GM18507 (cell line): ENCODE data around the gene PASK.
"Not testable (repeated sequence)": the region's sequence is repeated elsewhere in the genome, so short reads cannot be mapped to it uniquely, and the experiment has no call there.

Experiments used
- DNase-seq: peaks from one replicate; pipeline ENCODE4 v3.0.0; 2011; ENCODE audit warnings: low read depth; ENCODE audit not compliant: insufficient read length; ENCODE audit errors: extremely low spot score
- FAIRE-seq: peaks from 2 replicates; lab custom pipeline; 2011; peaks lifted over from hg19 to GRCh38; lab: Jason Lieb, UNC

Gene PASK

GRCh38 chr2:241111440-241111805, 37.8 kb downstream of the PASK start:
- DNase-seq, result no peak

GRCh38 chr2:241110607-241111439, 38.4 kb downstream of the PASK start:
- DNase-seq, result no peak
- peak; percentile 87 for FAIRE-seq

More at GRCh38 chr2:241111440-241111805, 37.8 kb downstream of the PASK start:
- FAIRE-seq, result no peak

GRCh38 chr2:241110089-241110606, 39.1 kb downstream of the PASK start:
- no peak for FAIRE-seq
- DNase-seq, result no peak

- DNase-seq (no peak), FAIRE-seq (peak; percentile 5)
Measured at GRCh38 chr2:241109210-241110088, 39.8 kb downstream of the PASK start.

GRCh38 chr2:241108271-241109209, 40.7 kb downstream of the PASK start:
- DNase-seq (no peak), FAIRE-seq (no peak)

- DNase-seq, result no peak
- FAIRE-seq, result no peak
Measured at GRCh38 chr2:241107031-241107783, 42.1 kb downstream of the PASK start.

GRCh38 chr2:241105641-241106040, 43.6 kb downstream of the PASK start:
- DNase-seq, result no peak
- no peak for FAIRE-seq

- FAIRE-seq, DNase-seq: not testable (repeated sequence)
Measured at GRCh38 chr2:241104611-241105010, 44.7 kb downstream of the PASK start.

DNA sequence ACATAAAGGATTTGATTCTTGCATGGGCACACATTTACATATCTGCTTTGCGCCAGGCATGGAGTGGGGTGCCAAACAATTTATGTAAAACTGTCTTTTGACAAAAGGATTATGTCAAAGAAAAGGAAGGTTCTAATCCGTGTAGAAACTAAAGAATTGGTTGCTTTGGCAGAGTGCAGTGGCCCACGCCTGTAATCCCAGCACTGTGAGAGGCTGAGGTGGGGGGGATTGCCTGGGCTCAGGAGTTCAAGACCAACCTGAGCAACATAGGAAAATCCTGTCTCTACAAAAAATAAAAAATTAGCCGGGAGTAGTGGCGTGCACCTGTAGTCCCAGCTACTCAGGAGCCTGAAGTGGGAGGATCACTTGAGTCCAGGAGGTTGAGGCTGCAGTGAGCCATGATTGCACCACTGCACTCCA, 46.1 kb downstream of the PASK start:
- FAIRE-seq, result peak; percentile 35
- DNase-seq, result no peak

DNA sequence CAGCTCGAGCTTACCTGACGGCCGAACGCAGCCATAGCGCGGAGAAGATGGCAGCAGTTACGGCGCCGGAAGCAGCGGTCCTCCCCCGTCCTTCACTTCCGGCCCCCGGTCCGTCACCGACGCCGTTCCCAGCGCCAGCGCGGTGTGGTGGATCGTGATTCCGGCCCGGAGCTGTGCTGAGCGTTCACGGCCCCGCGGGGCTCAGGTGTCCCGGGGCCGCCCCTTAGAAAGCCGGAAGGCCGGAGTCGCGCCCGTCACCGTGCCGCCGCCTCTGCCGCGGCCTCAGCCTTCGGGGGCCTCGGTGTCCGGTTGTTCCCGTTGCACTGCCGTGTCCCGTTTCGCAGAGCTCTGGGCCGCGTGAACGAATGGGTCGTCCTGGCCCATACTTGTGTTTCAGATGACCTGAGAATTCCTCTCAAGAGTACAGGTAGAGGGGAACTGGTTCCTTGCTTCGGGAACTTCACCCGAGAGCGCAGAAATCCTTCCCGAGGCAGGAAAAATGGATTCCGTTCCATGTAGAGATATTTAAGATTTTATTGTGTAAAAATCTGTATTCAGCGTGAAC, 47.0 kb downstream of the PASK start, which contains the start of gene MTERF4:
TSS of gene MTERF4 (minus strand) at position 49 of the 565 bp plus-strand sequence. CDS start at position 35, 14 bp downstream.
- FAIRE-seq (peak; percentile 74), DNase-seq (peak; percentile 76)

DNA sequence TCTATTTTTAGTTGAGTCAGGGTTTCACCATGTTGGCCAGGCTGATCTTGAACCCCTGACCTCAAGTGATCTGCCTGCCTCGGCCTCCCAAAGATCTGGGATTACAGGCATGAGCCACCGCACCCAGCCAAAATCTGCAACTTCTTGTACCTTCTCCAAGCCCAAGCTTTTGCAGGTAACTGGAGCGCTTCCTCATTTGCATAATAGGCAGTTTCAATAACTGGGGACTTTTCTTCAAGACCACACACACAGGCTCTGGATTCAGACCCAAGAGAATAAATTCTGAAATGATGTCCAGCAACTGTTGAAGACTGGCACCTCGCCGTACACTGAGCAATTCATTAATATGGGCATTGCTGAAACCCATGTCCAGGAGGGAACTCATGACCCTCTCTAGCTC, 50.0 kb downstream of the PASK start:
- FAIRE-seq (peak; percentile 78), DNase-seq (no peak)

DNA sequence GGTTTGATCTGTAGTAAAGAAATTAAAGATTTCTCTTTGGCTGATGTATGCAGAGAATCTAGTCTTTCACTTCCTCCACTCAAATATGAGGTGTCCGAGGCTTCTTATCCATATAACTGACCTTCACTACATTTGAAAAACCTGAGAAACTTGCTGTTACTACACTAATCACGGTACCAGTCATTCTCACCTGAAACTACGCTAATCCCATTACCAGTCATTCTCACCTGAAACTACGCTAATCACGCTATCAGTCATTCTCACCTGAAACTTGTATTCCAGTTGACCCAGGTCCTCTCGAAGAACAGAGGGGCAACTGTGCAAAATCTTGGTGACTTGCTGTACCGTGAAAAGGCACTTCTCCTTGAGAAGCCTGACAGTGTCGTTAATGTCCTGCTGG, 52.3 kb downstream of the PASK start:
- peak; percentile 78 for FAIRE-seq

GRCh38 chr2:241095594-241096290, 53.5 kb downstream of the PASK start:
- DNase-seq (no peak), FAIRE-seq (no peak)

More for the DNA sequence above, 52.3 kb downstream of the PASK start:
- DNase-seq, result no peak

DNA sequence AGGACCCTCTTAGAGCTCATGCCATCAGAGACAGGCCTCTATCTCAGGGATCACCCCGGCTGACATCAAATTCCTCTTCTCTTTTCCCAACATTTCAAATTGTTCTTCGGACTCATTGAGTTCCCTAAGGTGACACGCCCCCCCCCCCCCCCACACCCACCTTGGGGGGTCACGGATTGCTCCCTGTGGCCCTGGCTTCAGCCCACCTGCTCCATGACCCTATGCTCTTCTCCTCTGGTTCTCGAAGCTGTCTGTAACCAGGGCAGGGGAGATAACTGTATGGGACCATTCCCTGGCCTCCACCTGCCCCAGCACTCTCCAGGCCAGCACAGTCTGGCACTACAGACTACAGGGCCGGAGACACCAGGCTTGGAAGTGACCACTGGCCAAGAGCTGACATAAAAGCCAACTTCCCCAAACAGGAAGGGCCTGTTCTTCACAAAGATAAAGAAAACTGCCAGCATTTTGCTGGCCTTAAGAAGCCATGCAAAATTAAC, 54.3 kb downstream of the PASK start:
- DNase-seq, result no peak
- FAIRE-seq, result no peak

DNA sequence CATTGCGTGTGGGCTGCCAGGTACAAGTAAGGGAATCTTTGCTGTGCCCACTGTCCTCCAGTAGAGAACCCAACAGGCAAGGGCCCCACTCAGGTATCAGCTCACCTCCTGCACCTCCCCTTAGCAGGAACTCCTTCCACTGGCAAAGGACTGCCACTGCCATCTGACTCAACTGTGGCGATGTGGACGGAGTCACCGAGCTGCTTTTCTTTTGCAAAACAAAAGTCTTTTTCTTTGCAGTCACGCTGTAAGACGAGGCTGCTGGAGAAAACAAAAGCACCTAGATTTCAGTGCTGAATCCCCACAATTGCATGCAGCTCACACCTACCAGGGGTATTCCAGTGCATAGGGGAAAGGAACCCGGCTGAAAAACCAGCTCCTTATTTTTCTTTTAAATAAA, 55.1 kb downstream of the PASK start:
- DNase-seq (no peak), FAIRE-seq (no peak)

DNA sequence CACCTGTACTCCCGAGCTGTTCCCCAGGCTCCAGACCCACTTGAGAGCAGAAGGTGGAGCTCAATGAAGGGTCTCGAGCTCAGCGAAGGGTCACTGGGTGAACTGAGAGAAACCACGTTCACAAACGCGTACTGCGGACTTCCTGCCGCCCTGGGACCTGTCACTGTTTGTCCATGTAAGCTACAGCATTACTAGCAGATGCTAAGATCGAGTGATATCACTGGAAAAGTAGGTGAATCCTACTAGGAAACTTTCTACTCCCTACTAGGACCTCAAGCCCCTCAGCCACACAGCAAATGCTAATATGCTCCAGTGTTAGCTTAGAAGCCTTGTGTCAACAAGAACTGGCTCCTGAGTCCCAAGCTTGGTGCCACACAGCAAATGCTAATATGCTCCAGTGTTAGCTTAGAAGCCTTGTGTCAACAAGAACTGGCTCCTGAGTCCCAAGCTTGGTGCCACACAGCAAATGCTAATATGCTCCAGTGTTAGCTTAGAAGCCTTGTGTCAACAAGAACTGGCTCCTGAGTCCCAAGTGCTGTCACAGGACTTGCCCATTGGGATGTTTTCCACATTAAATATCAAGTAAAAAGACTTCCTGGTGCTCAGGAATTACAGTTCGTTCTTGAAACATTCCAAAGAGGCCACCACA, 56.0 kb downstream of the PASK start:
- not testable (repeated sequence) for FAIRE-seq, DNase-seq

DNA sequence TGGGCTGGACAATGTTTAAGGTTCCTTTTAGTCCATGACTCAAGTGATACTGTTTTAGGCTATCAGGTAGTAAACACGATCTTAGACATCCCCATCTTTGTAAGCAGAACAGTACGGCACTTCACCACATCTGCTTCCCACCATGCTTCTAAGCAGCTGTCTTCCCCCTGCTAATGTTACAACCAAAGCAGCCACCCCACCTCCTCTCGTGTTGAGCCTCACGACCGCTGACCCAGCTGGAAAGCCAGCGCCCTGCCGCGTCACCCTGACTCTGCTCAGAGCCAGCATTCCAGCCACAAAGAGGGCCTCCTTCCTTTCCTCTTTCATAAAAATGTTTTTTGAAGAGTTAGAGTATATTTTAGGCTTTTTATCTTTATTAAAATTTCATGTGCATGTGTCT, 56.6 kb downstream of the PASK start:
- FAIRE-seq (no peak), DNase-seq (no peak)
